AG04450 (cell line): ENCODE results near the gene MOV10L1. TPM values are rescaled to one million over a fixed set of nuclear protein-coding genes. Genes with fewer than 3 reads are reported as not detected.

Experiments used
- CTCF ChIA-PET: fragments of 300-600, 350-600 bp; formaldehyde crosslinking; extraction: SDS; loops from one replicate; lab custom pipeline; 2022; ENCODE audit warnings: antibody characterized with exemption, inconsistent platforms; lab: Charles Lee
- POLR2A ChIA-PET: fragments of 350-600 bp; formaldehyde crosslinking; extraction: SDS; loops from one replicate; lab custom pipeline; 2021; ENCODE audit warnings: antibody characterized with exemption, inconsistent platforms; lab: Yijun Ruan, JAX
- DNase-seq: peaks from one replicate; pipeline ENCODE4 v3.0.0-alpha.2; 2011; ENCODE audit warnings: low read depth, low spot score
- H3K27ac ChIP-seq: one replicate; pipeline ENCODE4 v1.5.1; 2012; ENCODE audit warnings: low read depth, low read length, control low read depth
- H3K27me3 ChIP-seq: one replicate; pipeline ENCODE4 v1.6.0; 2012; ENCODE audit warnings: low read length; ENCODE audit not compliant: control insufficient read depth, insufficient read depth
- H3K4me3 ChIP-seq: 2 replicates; pipeline ENCODE4 v1.5.1; 2011; ENCODE audit warnings: mild to moderate bottlenecking, low read depth, low read length, control low read depth
- H3K9me3 ChIP-seq: 2 replicates; pipeline ENCODE4 v1.5.1; 2012; ENCODE audit warnings: low read length; ENCODE audit not compliant: control insufficient read depth, insufficient read depth
- polyA plus RNA-seq: library from polyadenylated mRNA; depleted of rRNA; stranded (reverse); fragments of >200 nt; gene quantifications from 2 replicates; pipeline ENCODE4 v1.2.3, GENCODE V29; 2011
- TF ChIP-seq, protein P1 (sequence below): IDR thresholded peaks from 2 replicates; pipeline ENCODE4 v1.5.1; 2011; ENCODE audit warnings: low read depth, low read length, control low read depth, inconsistent platforms

Gene MOV10L1
- polyA plus RNA-seq, 1 experiment, result 4.2 TPM

DNA sequence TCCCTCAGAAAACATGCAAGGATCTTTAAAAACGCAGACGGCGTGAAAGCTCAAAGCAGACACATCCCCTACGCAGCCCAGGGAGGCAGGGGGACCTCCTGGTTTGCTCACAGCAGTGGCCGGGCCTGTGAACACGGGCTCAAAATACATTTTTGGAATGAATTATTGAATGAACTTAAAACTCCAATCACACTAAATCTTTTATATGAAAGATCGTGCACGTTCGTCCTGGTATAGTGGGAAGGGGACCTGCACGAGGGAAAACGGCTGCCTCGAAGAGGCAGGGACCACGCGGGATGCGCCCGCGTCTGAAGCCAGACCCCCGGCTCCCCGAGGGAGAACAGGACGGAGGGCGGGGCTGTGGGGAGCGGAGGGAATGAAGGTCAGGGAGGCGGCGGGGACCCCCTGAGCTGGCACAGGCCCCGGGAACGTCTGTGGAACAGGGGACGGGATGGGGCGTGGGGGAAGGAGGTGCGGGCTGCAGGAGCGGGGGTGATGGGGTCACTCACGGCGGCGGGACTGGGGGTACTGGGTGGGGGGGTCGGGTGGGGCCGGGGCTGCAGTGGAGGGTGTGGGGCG is 79.5 kb downstream of the MOV10L1 start:
- H3K4me3 ChIP-seq, result no peak overlapping the region; the same call in 1 of the 2 replicates
- H3K27me3 ChIP-seq, result peaks cover 16% of the 10 kb centered on the region
- ChIA-PET CTCF (no interaction called here), POLR2A (no interaction called here)
- TF ChIP-seq, protein P1, sequence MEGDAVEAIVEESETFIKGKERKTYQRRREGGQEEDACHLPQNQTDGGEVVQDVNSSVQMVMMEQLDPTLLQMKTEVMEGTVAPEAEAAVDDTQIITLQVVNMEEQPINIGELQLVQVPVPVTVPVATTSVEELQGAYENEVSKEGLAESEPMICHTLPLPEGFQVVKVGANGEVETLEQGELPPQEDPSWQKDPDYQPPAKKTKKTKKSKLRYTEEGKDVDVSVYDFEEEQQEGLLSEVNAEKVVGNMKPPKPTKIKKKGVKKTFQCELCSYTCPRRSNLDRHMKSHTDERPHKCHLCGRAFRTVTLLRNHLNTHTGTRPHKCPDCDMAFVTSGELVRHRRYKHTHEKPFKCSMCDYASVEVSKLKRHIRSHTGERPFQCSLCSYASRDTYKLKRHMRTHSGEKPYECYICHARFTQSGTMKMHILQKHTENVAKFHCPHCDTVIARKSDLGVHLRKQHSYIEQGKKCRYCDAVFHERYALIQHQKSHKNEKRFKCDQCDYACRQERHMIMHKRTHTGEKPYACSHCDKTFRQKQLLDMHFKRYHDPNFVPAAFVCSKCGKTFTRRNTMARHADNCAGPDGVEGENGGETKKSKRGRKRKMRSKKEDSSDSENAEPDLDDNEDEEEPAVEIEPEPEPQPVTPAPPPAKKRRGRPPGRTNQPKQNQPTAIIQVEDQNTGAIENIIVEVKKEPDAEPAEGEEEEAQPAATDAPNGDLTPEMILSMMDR, result no peak
- peaks cover 14% of the 10 kb centered on the region; the same call in 1 of the 2 replicates for H3K9me3 ChIP-seq
- H3K27ac ChIP-seq, result no peak overlapping the region
- no peak for DNase-seq

DNA sequence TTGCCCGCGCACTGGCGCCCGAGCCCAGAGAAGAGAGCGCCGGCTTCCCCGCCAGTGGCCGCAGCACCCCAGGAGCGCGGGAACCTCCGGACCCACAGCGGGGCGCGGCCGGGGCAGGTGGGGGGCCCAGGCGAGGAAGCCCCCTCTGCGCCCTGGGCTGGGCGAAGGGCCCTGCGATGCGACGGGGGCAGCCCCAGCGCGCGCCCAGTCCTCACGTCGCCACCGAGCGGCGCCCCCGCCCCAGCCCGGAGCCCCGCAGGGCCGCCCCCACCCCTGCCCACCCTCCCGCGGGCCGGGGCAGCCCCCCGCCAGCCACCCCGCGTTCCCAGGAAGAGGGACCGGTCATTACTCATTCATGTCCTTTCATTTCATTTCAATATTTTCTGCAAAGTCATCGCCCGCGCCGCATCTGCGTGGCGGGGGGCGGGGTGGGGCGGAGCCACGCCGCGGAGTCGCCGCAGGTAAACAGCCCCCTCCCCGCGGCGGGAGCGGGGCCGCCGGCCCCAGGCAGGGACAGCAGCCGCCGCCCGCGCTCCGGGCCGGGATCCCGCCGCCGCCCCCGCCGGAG is 80.1 kb downstream of the MOV10L1 start:
- no peak for DNase-seq
- TF ChIP-seq, protein P1, result no peak
- peaks cover 16% of the 10 kb centered on the region for H3K27me3 ChIP-seq
- H3K27ac ChIP-seq, result no peak overlapping the region
- H3K9me3 ChIP-seq, result peaks cover 14% of the 10 kb centered on the region; the same call in 1 of the 2 replicates
- ChIA-PET POLR2A (no interaction called here), CTCF (no interaction called here)
- peak overlapping the region; percentile 43 for H3K4me3 ChIP-seq

DNA sequence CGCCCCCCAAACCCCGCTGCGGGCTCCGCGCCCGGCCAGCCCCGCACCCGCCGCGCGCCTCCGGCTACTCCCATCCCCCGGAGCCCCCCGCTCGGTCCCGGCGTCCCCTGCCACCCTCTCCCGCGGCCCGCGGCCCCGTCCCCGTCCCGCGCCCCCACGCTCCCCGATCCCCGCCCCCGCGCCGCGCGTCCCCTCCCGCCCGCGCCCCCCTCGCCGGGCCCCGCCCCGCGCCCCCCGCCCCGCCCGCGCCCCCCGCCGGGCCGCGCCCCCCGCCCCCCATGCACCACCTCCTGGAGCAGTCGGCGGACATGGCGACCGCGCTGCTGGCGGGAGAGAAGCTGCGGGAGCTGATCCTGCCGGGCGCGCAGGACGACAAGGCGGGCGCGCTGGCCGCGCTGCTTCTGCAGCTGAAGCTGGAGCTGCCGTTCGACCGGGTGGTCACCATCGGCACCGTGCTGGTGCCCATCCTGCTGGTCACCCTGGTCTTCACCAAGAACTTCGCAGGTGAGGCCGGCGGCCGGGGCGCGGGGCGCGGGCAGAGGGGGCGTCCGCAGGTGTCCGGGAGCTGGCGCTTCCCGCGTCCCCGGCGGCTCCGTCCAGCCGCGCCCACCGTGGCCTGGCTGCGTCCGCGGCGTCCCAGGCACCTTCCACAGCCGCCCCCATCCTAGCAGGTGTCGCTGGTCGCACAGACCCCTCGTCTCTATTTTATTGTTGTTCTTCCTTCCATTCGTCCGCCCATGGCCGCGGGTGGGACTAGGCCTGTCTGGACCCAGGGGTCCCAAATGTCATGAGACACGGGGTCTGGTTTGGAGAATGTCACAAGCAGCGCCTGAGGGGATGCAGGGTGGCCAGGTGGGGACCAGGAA is 80.9 kb downstream of the MOV10L1 start, which contains the start of gene PANX2:
Gene PANX2, plus strand, starts transcription at position 279 of the 866 bp plus-strand sequence. Its CDS starts 0 bp downstream, at position 279.
- peaks cover 10% of the 10 kb centered on the region; the same call in 1 of the 2 replicates for H3K9me3 ChIP-seq
- H3K4me3 ChIP-seq, result peak within 1 kb of the TSS; percentile 60
- H3K27ac ChIP-seq, result no peak within 1 kb of the TSS
- no peak for DNase-seq
- CTCF ChIA-PET, result no interaction called here
- TF ChIP-seq, protein P1, result no peak
- H3K27me3 ChIP-seq, result peaks cover 16% of the 10 kb centered on the region
- POLR2A ChIA-PET, result interaction anchor here (0.5 to 1.0 kb wide), 2 partner anchors 157 to 169 kb away, joined by 3 to 6 read pairs; no protein-coding TSS in a partner anchor

DNA sequence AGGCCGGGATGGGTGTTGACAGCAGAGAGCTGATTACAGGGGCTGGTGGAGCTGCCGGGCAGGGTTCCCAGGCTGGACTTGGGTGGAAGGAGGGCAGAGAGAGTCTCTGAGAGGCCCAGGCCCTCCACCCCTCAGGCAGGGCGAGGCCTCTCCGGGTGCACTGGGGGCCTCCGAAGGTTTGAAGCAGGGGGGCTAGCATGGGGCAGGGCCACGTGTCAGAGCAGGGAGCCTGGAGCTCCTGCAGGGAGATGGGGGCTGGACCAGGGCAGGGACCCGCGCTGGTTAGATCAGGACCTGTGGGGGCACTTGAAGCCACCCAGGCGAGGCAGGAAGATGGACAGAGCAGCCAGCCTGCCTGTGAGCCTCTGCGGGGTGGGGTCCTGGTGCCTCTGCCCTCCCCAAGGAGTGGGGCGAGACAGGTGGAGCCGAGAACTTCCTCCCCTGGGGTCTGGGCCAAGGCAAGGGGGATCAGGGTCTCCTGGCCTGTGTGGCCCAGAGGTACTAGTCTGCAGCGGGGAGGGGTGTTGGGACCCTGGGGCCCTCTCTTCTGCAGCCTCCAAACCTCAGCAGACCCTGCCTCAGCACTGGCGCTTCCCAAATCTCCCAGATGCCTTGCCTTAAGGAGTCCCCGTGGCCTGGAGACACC is 81.6 kb downstream of the MOV10L1 start:
- Histone ChIP-seq H3K4me3 (peak overlapping the region; percentile 60), H3K27me3 (peaks cover 16% of the 10 kb centered on the region), H3K9me3 (peaks cover 3% of the 10 kb centered on the region; the same call in 1 of the 2 replicates), H3K27ac (no peak overlapping the region)
- ChIA-PET CTCF (no interaction called here), POLR2A (interaction anchor here (0.5 to 1.0 kb wide), 2 partner anchors 158 to 169 kb away, joined by 3 to 6 read pairs; no protein-coding TSS in a partner anchor)
- DNase-seq, result no peak
- TF ChIP-seq, protein P1, result no peak
